HepG2 (cell line): Measurements from ENCODE around the gene RBM23. TPM values are rescaled to one million over a fixed set of nuclear protein-coding genes. Genes with fewer than 3 reads are reported as not detected.

ENCODE experiments used
- ATAD3A ChIP-seq: sonication (generic); formaldehyde crosslinking; IDR thresholded peaks from 2 replicates; pipeline ENCODE4 v1.4.0; 2020; ENCODE audit warnings: missing genetic modification reagents
- BORCS8-MEF2B ChIP-seq: sonication (generic); formaldehyde crosslinking; IDR thresholded peaks from 2 replicates; pipeline ENCODE4 v1.8.0; 2022; ENCODE audit warnings: mild to moderate bottlenecking, missing genetic modification reagents
- KAT8 ChIP-seq: IDR thresholded peaks from 2 replicates; pipeline ENCODE4 v1.6.1; 2016; ENCODE audit warnings: missing genetic modification reagents, missing compliant biosample characterization
- NFYC ChIP-seq: IDR thresholded peaks from 2 replicates; pipeline ENCODE4 v1.6.1; 2016; ENCODE audit warnings: missing genetic modification reagents, missing compliant biosample characterization
- NR2F6 ChIP-seq, 2 experiments: IDR thresholded peaks; 2 replicates each; pipeline ENCODE4 v1.6.1; 2016; ENCODE audit warnings: antibody characterized with exemption in 1 of 2, mild to moderate bottlenecking in 1 of 2
- POLR2G ChIP-seq: fragments of 200-400 bp; formaldehyde crosslinking; IDR thresholded peaks from 2 replicates; pipeline ENCODE4 v1.6.1; 2018; ENCODE audit warnings: mild to moderate bottlenecking, low read depth, low read length, moderate library complexity
- REXO4 ChIP-seq: sonication (generic); formaldehyde crosslinking; IDR thresholded peaks from 2 replicates; pipeline ENCODE4 v1.8.0; 2022; ENCODE audit warnings: missing genetic modification reagents, mild to moderate bottlenecking, borderline replicate concordance
- RFX3 ChIP-seq: IDR thresholded peaks from 2 replicates; pipeline ENCODE4 v1.6.1; 2016; ENCODE audit warnings: missing biosample characterization, missing genetic modification reagents
- XBP1 ChIP-seq: sonication (generic); formaldehyde crosslinking; IDR thresholded peaks from 2 replicates; pipeline ENCODE4 v1.5.0; 2020; ENCODE audit warnings: missing genetic modification reagents
- ZBTB7A ChIP-seq: sonication (generic); formaldehyde crosslinking; IDR thresholded peaks from 2 replicates; pipeline ENCODE4 v1.8.0; 2022; ENCODE audit warnings: mild to moderate bottlenecking, missing genetic modification reagents
- ZFP36 ChIP-seq: fragments of 150-350 bp; IDR thresholded peaks from 2 replicates; pipeline ENCODE4 v1.6.1; 2018; ENCODE audit warnings: borderline replicate concordance, low read length, low read depth; ENCODE audit not compliant: partially characterized antibody
- ZFP37 ChIP-seq: sonication (generic); formaldehyde crosslinking; IDR thresholded peaks from 2 replicates; pipeline ENCODE4 v1.4.0; 2020; ENCODE audit warnings: missing genetic modification reagents, borderline replicate concordance
- ZNF263 ChIP-seq: sonication (generic); formaldehyde crosslinking; IDR thresholded peaks from 2 replicates; pipeline ENCODE4 v1.4.0; 2020; ENCODE audit warnings: missing genetic modification reagents
- ZNF383 ChIP-seq: sonication (generic); formaldehyde crosslinking; IDR thresholded peaks from 2 replicates; pipeline ENCODE4 v1.4.0; 2020; ENCODE audit warnings: missing genetic modification reagents, mild to moderate bottlenecking, borderline replicate concordance
- ZNF557 ChIP-seq: sonication (generic); formaldehyde crosslinking; IDR thresholded peaks from 2 replicates; pipeline ENCODE4 v1.4.0; 2020; ENCODE audit warnings: missing genetic modification reagents
- polyA plus RNA-seq, 8 experiments: library from polyadenylated mRNA; depleted of rRNA in 3 of 8; stranded (reverse) in 7 of 8; unstranded in 1 of 8; fragments of >200 nt; fragmentation: Illumina TruSeq in 4 of 8; extraction: Trizol in 4 of 8; gene quantifications; 2 replicates each; pipeline versions ENCODE4 v1.2.1 to v1.2.3, GENCODE V29; 2011 to 2016; ENCODE audit warnings: low read depth in 4 of 8, missing spikeins in 1 of 8, mixed read lengths in 1 of 8; ENCODE audit not compliant: insufficient read depth in 1 of 8
- total RNA-seq, 5 experiments: library from RNA; depleted of rRNA; stranded (reverse); fragments of >200 nt; fragmentation: Illumina TruSeq; extraction: Trizol; gene quantifications; 2 replicates each; pipeline ENCODE4 v1.2.3, GENCODE V29; 2016; ENCODE audit warnings: low read depth in 1 of 5
- TF ChIP-seq, protein P1 (sequence below): sonication (generic); formaldehyde crosslinking; IDR thresholded peaks from 2 replicates; pipeline ENCODE4 v1.5.0; 2020; ENCODE audit warnings: mild to moderate bottlenecking, missing genetic modification reagents
- TF ChIP-seq, protein P2 (sequence below): sonication (generic); formaldehyde crosslinking; conservative IDR thresholded peaks from 2 replicates; pipeline ENCODE4 v1.4.0; 2020; ENCODE audit warnings: mild to moderate bottlenecking, missing genetic modification reagents, moderate library complexity
- TF ChIP-seq, protein P3 (sequence below): sonication (generic); formaldehyde crosslinking; IDR thresholded peaks from 2 replicates; pipeline ENCODE4 v1.5.0; 2020; ENCODE audit warnings: missing genetic modification reagents
- TF ChIP-seq, protein P4 (sequence below): sonication (generic); formaldehyde crosslinking; IDR thresholded peaks from 2 replicates; pipeline ENCODE4 v1.4.0; 2020; ENCODE audit warnings: mild to moderate bottlenecking, missing genetic modification reagents

The RBM23 gene
- total and polyA plus RNA-seq, 2 of the 13 experiments (the other 11 are each of a cell fraction or from before 2014, with no cell fraction given) = 1.5 to 2.1 TPM

DNA sequence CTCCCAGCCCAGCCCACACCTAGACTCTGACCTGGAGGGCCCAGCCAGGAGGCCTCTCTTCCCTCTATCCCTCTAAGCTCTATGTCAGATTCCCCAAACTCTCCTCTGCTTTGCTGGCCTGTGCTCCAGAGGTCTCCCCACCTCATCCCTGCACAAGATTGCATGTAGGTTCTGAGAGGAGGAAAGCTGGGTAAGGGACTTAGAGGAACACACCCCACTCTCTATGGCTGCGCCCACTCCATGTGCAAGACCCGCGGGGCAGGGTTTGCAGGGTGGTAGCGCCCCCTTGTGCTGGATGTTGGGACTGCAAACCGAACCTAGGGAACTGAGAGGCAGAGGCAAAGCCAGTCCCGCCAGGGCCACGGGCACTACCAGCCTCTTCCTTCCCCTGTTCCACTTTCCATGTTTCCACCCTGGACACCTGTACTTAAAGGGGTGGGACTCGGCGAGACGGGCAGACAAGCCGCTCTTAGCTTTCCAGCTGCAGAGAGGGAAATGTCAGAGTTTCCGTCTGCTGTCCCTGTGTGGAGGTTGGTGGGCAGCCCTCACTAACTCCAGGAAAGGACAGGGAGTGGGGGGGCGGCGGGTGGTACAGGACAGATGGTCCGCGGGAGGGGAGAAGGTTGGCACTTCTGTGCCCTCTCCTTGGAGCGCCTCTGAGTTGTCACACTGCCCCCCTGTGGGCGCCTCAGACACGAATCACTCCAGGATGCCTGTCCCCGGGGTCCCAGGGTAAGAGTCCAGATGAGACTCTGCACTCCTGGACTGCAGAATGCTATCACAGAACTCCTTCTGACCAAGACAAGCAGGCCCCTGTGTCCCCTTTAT lies 65.8 kb downstream of the RBM23 start (continued):
- TF ChIP-seq, protein P1, sequence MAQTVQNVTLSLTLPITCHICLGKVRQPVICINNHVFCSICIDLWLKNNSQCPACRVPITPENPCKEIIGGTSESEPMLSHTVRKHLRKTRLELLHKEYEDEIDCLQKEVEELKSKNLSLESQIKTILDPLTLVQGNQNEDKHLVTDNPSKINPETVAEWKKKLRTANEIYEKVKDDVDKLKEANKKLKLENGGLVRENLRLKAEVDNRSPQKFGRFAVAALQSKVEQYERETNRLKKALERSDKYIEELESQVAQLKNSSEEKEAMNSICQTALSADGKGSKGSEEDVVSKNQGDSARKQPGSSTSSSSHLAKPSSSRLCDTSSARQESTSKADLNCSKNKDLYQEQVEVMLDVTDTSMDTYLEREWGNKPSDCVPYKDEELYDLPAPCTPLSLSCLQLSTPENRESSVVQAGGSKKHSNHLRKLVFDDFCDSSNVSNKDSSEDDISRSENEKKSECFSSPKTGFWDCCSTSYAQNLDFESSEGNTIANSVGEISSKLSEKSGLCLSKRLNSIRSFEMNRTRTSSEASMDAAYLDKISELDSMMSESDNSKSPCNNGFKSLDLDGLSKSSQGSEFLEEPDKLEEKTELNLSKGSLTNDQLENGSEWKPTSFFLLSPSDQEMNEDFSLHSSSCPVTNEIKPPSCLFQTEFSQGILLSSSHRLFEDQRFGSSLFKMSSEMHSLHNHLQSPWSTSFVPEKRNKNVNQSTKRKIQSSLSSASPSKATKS (CRISPR knock-in tag) = no peak
- TF ChIP-seq NR2F6 (IDR thresholded peaks at IDR 0.05) = peak; percentile 59; the same call in 1 of the 2 replicates
- TF ChIP-seq NR2F6 (CRISPR knock-in tag; IDR thresholded peaks at IDR 0.05) = peak; percentile 46; the same call in 1 of the 2 replicates
- TF ChIP-seq XBP1 (CRISPR knock-in tag) = no peak
- peak; percentile 91 for TF ChIP-seq BORCS8-MEF2B (CRISPR knock-in tag)
- peak; percentile 95 for TF ChIP-seq ZBTB7A (CRISPR knock-in tag)
- TF ChIP-seq RFX3 (CRISPR knock-in tag) = no peak; the same call in 1 of the 2 replicates
- peak; percentile 83 for TF ChIP-seq KAT8 (CRISPR knock-in tag)
- TF ChIP-seq POLR2G = no peak
- TF ChIP-seq ZFP36 = peak; percentile 7
- TF ChIP-seq ZNF557 (CRISPR knock-in tag) = 0 out of 2 replicates have a peak, but pooled peaks have one; percentile 18
- no peak; the same call in none of the 2 replicates for TF ChIP-seq ZNF263 (CRISPR knock-in tag)
- no peak for TF ChIP-seq ZFP37 (CRISPR knock-in tag)
- peak; percentile 55; the same call in 1 of the 2 replicates for TF ChIP-seq ATAD3A (CRISPR knock-in tag)
- TF ChIP-seq, protein P2, sequence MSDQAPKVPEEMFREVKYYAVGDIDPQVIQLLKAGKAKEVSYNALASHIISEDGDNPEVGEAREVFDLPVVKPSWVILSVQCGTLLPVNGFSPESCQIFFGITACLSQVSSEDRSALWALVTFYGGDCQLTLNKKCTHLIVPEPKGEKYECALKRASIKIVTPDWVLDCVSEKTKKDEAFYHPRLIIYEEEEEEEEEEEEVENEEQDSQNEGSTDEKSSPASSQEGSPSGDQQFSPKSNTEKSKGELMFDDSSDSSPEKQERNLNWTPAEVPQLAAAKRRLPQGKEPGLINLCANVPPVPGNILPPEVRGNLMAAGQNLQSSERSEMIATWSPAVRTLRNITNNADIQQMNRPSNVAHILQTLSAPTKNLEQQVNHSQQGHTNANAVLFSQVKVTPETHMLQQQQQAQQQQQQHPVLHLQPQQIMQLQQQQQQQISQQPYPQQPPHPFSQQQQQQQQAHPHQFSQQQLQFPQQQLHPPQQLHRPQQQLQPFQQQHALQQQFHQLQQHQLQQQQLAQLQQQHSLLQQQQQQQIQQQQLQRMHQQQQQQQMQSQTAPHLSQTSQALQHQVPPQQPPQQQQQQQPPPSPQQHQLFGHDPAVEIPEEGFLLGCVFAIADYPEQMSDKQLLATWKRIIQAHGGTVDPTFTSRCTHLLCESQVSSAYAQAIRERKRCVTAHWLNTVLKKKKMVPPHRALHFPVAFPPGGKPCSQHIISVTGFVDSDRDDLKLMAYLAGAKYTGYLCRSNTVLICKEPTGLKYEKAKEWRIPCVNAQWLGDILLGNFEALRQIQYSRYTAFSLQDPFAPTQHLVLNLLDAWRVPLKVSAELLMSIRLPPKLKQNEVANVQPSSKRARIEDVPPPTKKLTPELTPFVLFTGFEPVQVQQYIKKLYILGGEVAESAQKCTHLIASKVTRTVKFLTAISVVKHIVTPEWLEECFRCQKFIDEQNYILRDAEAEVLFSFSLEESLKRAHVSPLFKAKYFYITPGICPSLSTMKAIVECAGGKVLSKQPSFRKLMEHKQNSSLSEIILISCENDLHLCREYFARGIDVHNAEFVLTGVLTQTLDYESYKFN (CRISPR knock-in tag) = peak; percentile 75
- 0 out of 2 replicates have a peak, but pooled peaks have one; percentile 19 for TF ChIP-seq REXO4
- peak; percentile 99; the same call in 1 of the 2 replicates for TF ChIP-seq ZNF383
- TF ChIP-seq, protein P3, sequence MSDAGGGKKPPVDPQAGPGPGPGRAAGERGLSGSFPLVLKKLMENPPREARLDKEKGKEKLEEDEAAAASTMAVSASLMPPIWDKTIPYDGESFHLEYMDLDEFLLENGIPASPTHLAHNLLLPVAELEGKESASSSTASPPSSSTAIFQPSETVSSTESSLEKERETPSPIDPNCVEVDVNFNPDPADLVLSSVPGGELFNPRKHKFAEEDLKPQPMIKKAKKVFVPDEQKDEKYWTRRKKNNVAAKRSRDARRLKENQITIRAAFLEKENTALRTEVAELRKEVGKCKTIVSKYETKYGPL (CRISPR knock-in tag) = no peak
- TF ChIP-seq, protein P4, sequence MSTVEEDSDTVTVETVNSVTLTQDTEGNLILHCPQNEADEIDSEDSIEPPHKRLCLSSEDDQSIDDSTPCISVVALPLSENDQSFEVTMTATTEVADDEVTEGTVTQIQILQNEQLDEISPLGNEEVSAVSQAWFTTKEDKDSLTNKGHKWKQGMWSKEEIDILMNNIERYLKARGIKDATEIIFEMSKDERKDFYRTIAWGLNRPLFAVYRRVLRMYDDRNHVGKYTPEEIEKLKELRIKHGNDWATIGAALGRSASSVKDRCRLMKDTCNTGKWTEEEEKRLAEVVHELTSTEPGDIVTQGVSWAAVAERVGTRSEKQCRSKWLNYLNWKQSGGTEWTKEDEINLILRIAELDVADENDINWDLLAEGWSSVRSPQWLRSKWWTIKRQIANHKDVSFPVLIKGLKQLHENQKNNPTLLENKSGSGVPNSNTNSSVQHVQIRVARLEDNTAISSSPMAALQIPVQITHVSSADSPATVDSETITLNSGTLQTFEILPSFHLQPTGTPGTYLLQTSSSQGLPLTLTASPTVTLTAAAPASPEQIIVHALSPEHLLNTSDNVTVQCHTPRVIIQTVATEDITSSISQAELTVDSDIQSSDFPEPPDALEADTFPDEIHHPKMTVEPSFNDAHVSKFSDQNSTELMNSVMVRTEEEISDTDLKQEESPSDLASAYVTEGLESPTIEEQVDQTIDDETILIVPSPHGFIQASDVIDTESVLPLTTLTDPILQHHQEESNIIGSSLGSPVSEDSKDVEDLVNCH = no peak
- peak; percentile 30; the same call in 1 of the 2 replicates for TF ChIP-seq NFYC (CRISPR knock-in tag)
